Suprapubic skin (tissue), 3 donors: ENCODE results near the gene KRTAP17-1.

Experiments used
- POLR2A ChIP-seq, 2 donors: fragments of 450-650 bp; IDR thresholded peaks; one replicate each; pipeline ENCODE4 v1.6.1; 2017; ENCODE audit warnings: antibody characterized with exemption in 2 of 2, mild to moderate bottlenecking in 2 of 2, moderate library complexity in 2 of 2
- TF ChIP-seq, protein P1 (sequence below), 2 donors: fragments of 200-600 bp in 1 of 2; fragments of 450-650 bp in 1 of 2; sonication (generic) in 1 of 2; IDR thresholded peaks; one replicate each; pipeline ENCODE4 v1.5.1; 2016 to 2019; ENCODE audit warnings: antibody characterized with exemption in 2 of 2, mild to moderate bottlenecking in 1 of 2, moderate library complexity in 1 of 2

DNA sequence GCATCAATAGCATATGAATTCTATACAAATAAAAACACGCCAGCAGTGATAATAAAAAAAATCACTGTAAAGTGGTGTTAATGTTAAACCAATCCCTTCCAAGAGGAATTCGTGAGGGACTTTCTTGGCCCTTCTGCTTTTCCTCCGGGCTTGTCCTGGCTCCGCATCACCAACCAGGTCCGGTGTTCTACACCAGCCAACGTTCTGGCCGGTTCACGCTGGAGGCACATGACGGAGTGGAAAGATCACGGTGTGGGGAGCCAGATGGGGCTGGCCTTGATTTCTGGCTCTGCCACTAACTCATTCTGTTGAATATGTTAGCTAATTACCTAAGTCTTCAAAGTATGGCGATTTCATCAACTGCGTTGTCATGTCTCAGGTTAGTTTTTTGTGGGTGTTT is 11.4 kb downstream of the KRTAP17-1 start:
- TF ChIP-seq POLR2A (IDR thresholded peaks at IDR 0.05): no peak
- TF ChIP-seq, protein P1, sequence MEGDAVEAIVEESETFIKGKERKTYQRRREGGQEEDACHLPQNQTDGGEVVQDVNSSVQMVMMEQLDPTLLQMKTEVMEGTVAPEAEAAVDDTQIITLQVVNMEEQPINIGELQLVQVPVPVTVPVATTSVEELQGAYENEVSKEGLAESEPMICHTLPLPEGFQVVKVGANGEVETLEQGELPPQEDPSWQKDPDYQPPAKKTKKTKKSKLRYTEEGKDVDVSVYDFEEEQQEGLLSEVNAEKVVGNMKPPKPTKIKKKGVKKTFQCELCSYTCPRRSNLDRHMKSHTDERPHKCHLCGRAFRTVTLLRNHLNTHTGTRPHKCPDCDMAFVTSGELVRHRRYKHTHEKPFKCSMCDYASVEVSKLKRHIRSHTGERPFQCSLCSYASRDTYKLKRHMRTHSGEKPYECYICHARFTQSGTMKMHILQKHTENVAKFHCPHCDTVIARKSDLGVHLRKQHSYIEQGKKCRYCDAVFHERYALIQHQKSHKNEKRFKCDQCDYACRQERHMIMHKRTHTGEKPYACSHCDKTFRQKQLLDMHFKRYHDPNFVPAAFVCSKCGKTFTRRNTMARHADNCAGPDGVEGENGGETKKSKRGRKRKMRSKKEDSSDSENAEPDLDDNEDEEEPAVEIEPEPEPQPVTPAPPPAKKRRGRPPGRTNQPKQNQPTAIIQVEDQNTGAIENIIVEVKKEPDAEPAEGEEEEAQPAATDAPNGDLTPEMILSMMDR (IDR thresholded peaks at IDR 0.05): no peak
